ENCODE results near the gene ZACN.

DNA sequence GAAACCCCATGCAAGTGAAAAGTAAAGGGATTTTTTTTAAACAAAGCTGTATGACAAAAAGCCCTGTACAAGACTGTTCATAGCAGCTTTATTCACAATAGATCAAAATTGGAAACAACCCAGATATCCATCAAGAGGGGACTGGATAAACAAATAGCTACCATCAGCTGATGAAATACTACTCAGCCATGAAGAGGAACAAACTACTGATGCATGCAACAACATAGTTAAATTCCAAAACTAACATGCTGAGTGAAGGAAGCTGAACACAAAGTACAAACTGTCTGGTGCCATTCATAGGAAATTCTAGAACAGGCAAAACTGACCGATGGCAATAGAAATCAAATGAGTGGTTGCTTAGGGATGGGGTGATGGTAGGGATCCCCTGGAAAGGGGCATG lies 46.9 kb downstream of the ZACN start:
- no peak for TF ChIP-seq EZH2phosphoT487 (IDR thresholded peaks at IDR 0.05; ENCODE audit: borderline replicate concordance, low read depth, low read length)
- TF ChIP-seq, protein P1, sequence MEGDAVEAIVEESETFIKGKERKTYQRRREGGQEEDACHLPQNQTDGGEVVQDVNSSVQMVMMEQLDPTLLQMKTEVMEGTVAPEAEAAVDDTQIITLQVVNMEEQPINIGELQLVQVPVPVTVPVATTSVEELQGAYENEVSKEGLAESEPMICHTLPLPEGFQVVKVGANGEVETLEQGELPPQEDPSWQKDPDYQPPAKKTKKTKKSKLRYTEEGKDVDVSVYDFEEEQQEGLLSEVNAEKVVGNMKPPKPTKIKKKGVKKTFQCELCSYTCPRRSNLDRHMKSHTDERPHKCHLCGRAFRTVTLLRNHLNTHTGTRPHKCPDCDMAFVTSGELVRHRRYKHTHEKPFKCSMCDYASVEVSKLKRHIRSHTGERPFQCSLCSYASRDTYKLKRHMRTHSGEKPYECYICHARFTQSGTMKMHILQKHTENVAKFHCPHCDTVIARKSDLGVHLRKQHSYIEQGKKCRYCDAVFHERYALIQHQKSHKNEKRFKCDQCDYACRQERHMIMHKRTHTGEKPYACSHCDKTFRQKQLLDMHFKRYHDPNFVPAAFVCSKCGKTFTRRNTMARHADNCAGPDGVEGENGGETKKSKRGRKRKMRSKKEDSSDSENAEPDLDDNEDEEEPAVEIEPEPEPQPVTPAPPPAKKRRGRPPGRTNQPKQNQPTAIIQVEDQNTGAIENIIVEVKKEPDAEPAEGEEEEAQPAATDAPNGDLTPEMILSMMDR (conservative IDR thresholded peaks at IDR 0.05; ENCODE audit: low read length): no peak

All from OCI-LY7 (cell line).